Activated T-helper 17 cell treated with anti-CD3 and anti-CD28 coated beads, Interleukin-2, amount 50 U/mL, for 72 hours (primary cell): ENCODE measurements around the gene ATOH1. TPM values are rescaled to one million over a fixed set of nuclear protein-coding genes. Genes with fewer than 3 reads are reported as not detected.

Experiments
- ATAC-seq: fragments of 150-1000 bp; cut with Tn5 transposase; replicated peaks from 2 replicates; pipeline ENCODE4 v1.10.0; 2021; ENCODE audit warnings: mild to moderate bottlenecking, moderate library complexity
- H3K27ac Mint-ChIP-seq: one replicate; pipeline ENCODE4 v1.8.0; 2022; ENCODE audit warnings: mixed read lengths
- H3K27me3 Mint-ChIP-seq: one replicate; pipeline ENCODE4 v1.8.0; 2022; ENCODE audit warnings: mixed read lengths
- H3K36me3 Mint-ChIP-seq: one replicate; pipeline ENCODE4 v1.8.0; 2022; ENCODE audit warnings: low read depth, mild to moderate bottlenecking, mixed read lengths
- H3K4me1 Mint-ChIP-seq: one replicate; pipeline ENCODE4 v1.8.0; 2022; ENCODE audit warnings: mixed read lengths
- H3K4me3 Mint-ChIP-seq: one replicate; pipeline ENCODE4 v1.8.0; 2022; ENCODE audit warnings: mild to moderate bottlenecking, mixed read lengths
- H3K9me3 Mint-ChIP-seq: one replicate; pipeline ENCODE4 v1.8.0; 2022; ENCODE audit warnings: mixed read lengths
- total RNA-seq, 2 donors: library from RNA; stranded (reverse); gene quantifications; one replicate each; pipeline ENCODE4 v1.2.3, GENCODE V29; 2022

ATOH1 gene
- total RNA-seq, 2 donors from 2014 or later = not detected

DNA sequence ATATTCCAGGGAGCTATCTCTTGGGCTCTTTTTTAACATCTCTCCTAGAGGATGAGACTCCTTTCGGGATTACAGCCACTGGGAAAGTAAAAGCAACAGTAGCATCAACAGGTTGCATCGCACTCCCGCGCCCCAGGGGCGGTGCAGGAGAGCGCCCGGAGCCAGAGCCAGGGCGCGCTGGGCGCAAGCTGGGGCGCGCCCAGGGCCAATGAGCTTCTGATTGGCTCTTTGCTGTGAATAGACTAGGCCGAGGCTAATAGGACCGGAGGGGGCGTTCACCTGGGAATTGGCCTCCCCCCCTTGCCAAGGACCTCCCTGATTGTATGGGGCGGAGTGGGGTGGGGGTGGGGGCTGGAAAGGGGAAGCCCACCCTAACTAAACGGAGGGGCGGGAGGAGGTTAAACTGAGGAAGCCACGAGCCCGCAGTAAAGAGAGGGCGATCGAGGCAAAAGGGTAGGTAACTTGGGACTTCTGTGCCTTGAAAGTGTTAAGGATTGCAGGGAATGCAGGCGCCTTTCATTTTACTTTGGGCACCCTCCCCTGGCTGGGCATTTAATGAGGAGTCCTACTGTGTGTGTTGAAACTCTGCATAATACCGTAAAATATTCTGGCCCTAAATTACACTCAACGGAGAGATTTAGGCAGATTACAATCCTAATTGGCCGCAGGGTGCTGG lies 1.1 kb upstream of the ATOH1 start:
- ATAC-seq = no peak
- peak overlapping the region; percentile 67 for H3K4me3 Mint-ChIP-seq
- H3K27ac Mint-ChIP-seq = no peak overlapping the region
- H3K4me1 Mint-ChIP-seq = no peaks in the 10 kb centered on the region
- H3K36me3 Mint-ChIP-seq = peaks cover 4% of the 10 kb centered on the region
- H3K27me3 Mint-ChIP-seq = peaks cover 53% of the 10 kb centered on the region
- H3K9me3 Mint-ChIP-seq = no peaks in the 10 kb centered on the region

DNA sequence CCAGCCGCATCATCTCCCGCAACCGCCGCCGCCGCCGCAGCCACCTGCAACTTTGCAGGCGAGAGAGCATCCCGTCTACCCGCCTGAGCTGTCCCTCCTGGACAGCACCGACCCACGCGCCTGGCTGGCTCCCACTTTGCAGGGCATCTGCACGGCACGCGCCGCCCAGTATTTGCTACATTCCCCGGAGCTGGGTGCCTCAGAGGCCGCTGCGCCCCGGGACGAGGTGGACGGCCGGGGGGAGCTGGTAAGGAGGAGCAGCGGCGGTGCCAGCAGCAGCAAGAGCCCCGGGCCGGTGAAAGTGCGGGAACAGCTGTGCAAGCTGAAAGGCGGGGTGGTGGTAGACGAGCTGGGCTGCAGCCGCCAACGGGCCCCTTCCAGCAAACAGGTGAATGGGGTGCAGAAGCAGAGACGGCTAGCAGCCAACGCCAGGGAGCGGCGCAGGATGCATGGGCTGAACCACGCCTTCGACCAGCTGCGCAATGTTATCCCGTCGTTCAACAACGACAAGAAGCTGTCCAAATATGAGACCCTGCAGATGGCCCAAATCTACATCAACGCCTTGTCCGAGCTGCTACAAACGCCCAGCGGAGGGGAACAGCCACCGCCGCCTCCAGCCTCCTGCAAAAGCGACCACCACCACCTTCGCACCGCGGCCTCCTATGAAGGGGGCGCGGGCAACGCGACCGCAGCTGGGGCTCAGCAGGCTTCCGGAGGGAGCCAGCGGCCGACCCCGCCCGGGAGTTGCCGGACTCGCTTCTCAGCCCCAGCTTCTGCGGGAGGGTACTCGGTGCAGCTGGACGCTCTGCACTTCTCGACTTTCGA lies 654 bp downstream of the ATOH1 start:
- peaks cover 67% of the 10 kb centered on the region for H3K27me3 Mint-ChIP-seq
- H3K4me1 Mint-ChIP-seq = no peaks in the 10 kb centered on the region
- H3K9me3 Mint-ChIP-seq = no peaks in the 10 kb centered on the region
- peaks cover 4% of the 10 kb centered on the region for H3K36me3 Mint-ChIP-seq
- peak overlapping the region; percentile 67 for H3K4me3 Mint-ChIP-seq
- no peak for ATAC-seq
- no peak overlapping the region for H3K27ac Mint-ChIP-seq

DNA sequence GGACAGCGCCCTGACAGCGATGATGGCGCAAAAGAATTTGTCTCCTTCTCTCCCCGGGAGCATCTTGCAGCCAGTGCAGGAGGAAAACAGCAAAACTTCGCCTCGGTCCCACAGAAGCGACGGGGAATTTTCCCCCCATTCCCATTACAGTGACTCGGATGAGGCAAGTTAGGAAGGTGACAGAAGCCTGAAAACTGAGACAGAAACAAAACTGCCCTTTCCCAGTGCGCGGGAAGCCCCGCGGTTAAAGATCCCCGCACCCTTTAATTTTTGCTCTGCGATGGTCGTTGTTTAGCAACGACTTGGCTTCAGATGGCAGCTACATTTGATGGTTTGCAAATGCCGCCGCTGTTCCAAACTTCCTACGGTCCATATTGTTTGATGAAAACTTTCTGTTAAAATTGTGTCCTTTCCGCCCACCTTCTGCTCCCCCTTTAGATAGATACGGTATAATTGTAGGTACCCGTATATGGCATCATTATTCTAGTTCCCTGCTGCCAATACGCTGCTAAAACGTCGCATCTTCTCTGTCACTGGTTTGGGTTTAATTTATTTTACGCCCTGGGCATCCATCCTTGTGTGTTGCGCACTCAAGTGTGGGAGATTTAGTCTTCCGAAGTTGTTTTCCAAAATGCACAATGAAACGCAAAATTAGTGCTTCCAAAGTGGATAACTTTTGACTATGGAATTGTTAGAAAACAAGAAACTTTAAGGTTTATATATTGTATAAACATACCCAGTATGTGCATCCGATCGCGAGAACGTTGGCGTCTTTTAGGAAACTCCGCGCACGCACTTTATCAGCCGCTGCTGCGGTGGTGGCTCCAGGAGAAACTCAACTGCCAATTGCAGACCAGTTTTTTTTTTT lies 1.5 kb downstream of the ATOH1 start:
- Mint-ChIP-seq H3K27ac (no peak overlapping the region), H3K4me1 (no peaks in the 10 kb centered on the region), H3K27me3 (peaks cover 68% of the 10 kb centered on the region), H3K36me3 (peaks cover 4% of the 10 kb centered on the region), H3K9me3 (no peaks in the 10 kb centered on the region), H3K4me3 (no peak overlapping the region)
- no peak for ATAC-seq

DNA sequence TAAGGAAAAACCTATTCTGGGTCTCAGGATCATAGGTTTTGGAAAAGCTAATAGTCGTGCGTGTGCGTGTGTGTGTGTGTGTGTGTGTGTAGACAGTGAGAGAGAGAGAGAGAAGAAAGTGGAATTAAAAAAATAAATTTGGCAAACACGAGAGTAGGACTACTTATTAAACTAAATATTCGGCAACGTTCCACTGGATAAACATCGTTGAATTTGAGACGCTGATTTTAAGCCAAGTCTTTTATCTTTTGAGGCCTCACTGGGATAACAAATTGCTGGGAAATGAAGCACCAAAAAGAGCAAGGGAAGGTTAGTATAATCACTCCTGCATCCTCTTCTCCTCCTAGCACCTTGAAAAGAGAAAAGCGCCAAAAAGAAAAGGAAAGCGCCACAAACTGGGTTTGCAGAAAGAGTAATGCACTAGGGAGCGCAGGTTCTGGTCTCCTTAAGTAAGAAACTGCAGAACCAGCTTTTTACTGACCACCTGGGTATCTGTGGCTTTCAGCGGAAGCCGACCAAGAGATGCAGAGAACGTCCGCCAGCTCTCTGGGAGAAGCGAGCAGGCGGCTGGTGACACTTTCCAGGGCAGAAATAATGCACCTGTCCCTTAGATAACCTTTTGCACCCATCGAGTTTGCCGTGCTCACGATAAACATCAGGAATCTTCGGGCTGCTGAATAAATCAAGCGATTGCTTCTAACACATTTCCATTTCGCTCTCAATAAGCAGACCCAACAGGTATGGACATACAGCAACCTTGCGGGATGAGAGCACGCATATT lies 3.4 kb downstream of the ATOH1 start:
- peaks cover 66% of the 10 kb centered on the region for H3K27me3 Mint-ChIP-seq
- H3K9me3 Mint-ChIP-seq = no peaks in the 10 kb centered on the region
- no peak overlapping the region for H3K27ac Mint-ChIP-seq
- H3K36me3 Mint-ChIP-seq = peaks cover 4% of the 10 kb centered on the region
- no peaks in the 10 kb centered on the region for H3K4me1 Mint-ChIP-seq
- no peak overlapping the region for H3K4me3 Mint-ChIP-seq
- no peak for ATAC-seq

DNA sequence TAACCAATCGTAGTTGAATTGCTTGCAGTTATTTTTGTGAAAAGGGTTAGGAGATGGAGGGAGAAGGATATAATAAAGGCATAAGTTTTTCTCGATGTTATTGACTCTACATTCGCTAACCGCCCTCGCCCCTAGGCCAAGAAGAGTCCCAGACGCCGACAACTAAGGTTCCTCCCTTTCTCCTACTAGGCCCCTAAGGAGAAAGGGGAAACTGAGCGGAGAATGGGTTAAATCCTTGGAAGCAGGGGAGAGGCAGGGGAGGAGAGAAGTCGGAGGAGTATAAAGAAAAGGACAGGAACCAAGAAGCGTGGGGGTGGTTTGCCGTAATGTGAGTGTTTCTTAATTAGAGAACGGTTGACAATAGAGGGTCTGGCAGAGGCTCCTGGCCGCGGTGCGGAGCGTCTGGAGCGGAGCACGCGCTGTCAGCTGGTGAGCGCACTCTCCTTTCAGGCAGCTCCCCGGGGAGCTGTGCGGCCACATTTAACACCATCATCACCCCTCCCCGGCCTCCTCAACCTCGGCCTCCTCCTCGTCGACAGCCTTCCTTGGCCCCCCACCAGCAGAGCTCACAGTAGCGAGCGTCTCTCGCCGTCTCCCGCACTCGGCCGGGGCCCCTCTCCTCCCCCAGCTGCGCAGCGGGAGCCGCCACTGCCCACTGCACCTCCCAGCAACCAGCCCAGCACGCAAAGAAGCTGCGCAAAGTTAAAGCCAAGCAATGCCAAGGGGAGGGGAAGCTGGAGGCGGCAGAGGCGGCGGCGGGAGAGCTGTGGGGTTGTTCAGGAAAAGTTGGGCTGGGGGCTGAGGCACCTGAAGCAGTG lies 5.9 kb downstream of the ATOH1 start:
- no peaks in the 10 kb centered on the region for H3K9me3 Mint-ChIP-seq
- H3K4me3 Mint-ChIP-seq = no peak overlapping the region
- no peaks in the 10 kb centered on the region for H3K4me1 Mint-ChIP-seq
- H3K36me3 Mint-ChIP-seq = no peaks in the 10 kb centered on the region
- H3K27ac Mint-ChIP-seq = no peak overlapping the region
- ATAC-seq = no peak
- H3K27me3 Mint-ChIP-seq = peaks cover 54% of the 10 kb centered on the region

DNA sequence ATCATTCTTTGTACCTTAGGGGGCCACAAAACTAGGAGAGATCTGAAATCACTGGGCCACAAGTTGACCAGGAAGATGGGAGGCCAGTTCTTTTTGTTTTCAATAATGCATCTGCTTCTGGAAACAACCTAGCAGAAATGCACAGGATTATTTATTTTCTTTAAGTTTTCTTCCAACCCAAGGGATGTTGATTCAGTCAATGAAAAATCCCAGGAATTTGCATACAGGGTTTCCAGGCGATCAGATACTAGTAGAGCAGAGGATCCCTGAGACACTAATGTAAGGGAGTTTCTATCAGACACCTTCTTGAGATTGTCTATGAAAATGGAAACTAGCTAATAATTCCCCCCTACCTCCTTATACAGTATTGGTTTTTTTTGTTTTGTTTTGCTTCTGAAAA lies 7.4 kb downstream of the ATOH1 start:
- no peak for ATAC-seq
- H3K27ac Mint-ChIP-seq = no peak overlapping the region
- H3K27me3 Mint-ChIP-seq = peaks cover 50% of the 10 kb centered on the region
- no peak overlapping the region for H3K4me3 Mint-ChIP-seq
- H3K36me3 Mint-ChIP-seq = no peaks in the 10 kb centered on the region
- H3K9me3 Mint-ChIP-seq = peaks cover under 1% of the 10 kb centered on the region
- H3K4me1 Mint-ChIP-seq = no peaks in the 10 kb centered on the region

DNA sequence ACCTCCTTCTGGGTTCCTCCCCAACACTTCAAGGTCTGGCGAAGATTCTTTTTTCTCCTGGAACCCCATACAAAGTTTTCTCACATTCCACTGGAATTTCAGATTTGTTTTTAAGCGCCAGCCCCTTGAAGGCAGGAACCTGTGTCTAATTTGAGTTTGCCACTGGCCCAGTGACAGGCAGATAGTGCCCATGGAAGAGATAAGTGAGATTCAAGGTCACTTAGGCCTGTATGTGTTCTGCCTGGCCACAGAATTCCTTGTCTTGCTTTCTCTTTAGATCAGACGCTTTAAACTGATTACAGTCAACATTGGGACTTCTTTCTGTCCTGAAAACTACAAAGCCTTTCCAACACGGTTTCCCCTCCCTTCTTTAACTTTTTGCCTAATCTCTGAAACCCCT lies 11.2 kb downstream of the ATOH1 start:
- no peaks in the 10 kb centered on the region for H3K4me1 Mint-ChIP-seq
- peaks cover 3% of the 10 kb centered on the region for H3K9me3 Mint-ChIP-seq
- H3K27ac Mint-ChIP-seq = no peak overlapping the region
- peaks cover 25% of the 10 kb centered on the region for H3K27me3 Mint-ChIP-seq
- no peak for ATAC-seq
- H3K4me3 Mint-ChIP-seq = no peak overlapping the region
- H3K36me3 Mint-ChIP-seq = no peaks in the 10 kb centered on the region

DNA sequence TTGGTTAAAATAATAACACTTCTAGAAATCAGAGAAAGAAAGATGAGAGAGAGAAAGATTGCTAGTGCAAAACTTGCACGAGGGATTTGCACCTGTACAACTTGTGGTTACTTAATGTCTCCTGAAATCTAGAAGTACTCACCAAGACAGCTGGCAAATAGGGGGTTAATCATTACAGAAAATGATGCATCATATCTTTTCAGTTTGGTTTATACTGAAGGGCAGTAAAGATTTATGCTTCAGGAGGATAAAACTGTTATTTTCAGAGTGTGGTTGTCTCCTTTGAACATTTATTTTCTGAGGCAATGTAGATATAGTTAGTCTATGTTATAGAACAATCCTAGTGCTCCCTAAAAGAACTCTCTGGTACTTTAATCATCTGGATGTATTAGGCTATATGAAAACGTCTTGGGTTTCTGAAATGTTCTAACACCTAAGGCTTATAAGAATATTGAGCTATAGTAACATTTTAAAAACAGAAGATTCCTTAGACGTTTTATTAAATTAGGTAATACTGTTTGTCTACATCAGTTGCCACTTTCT lies 13.3 kb downstream of the ATOH1 start:
- Mint-ChIP-seq H3K4me3 (no peak overlapping the region), H3K4me1 (no peaks in the 10 kb centered on the region), H3K27ac (no peak overlapping the region), H3K27me3 (peaks cover 14% of the 10 kb centered on the region), H3K36me3 (no peaks in the 10 kb centered on the region), H3K9me3 (peaks cover 7% of the 10 kb centered on the region)
- ATAC-seq = no peak

DNA sequence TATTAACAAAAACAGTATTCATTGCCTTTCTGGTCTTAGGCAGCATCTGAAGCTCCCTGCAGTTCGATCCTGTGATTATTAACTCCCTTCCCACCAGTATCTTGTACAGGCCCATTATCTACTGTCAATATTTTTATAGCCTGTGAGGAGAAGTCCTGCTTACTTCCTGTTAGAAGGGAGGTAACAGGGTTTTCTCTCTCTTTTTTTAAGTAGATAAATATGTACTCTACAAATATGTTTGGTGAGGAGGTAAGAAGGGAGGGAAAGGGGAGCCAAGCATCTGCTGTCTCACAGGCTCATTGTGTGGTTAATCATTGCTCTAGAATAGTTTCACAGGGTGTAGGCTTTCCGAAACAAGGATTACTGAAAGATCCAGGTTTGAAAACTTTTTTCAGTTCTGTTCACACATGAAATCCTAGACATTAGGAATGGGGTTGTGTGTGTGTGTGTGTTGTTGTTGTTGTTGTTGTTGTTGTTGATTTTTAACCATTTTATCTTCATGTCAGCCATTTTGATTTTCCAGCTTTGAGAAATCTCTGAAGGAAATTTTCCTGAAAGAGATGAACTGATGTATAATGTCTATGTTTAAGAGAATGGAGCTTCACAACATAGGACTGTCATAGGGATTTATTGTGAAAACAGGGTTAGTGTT lies 14.2 kb downstream of the ATOH1 start:
- Mint-ChIP-seq H3K27me3 (peaks cover 14% of the 10 kb centered on the region), H3K4me3 (no peak overlapping the region), H3K27ac (no peak overlapping the region), H3K4me1 (no peaks in the 10 kb centered on the region), H3K36me3 (no peaks in the 10 kb centered on the region), H3K9me3 (peaks cover 11% of the 10 kb centered on the region)
- no peak for ATAC-seq

DNA sequence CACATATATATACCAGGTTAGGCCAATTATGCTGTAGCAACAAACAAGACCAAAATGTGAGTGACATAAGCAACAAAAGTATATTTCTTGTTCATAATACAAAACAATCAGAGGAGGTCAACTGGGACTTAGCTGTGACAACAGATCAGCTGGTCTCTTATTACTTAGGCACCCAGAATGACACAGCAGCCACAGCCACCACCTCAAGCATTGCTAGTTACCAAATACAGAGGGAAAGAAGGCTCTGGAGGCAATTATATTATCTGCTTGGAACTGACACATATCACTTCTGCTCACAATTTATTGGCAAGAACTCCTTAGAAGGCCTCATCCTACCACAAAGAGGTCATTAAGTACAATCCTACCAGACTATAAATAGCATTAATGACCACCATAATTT lies 15.2 kb downstream of the ATOH1 start:
- Mint-ChIP-seq H3K27me3 (peaks cover 14% of the 10 kb centered on the region), H3K9me3 (peaks cover 11% of the 10 kb centered on the region), H3K27ac (no peak overlapping the region), H3K36me3 (no peaks in the 10 kb centered on the region), H3K4me1 (no peaks in the 10 kb centered on the region), H3K4me3 (no peak overlapping the region)
- no peak for ATAC-seq

DNA sequence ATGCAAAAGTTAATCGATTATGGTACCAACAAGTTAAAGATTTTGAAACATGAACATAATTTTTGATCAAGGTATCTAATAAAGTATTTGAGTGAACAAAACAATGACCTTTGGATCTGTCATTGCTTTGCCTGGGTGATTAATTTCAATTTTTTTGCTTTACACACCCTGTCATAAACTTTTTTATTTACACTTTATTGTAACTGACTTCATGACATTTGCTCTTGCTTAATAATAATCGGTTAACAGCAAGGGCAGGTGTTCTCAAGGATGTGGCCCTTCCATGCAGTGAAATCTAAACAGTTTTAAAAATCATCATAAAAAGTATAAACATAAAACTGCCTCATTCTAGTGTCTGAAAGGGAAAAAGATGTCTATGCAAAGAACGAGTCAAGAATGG lies 24.1 kb downstream of the ATOH1 start:
- H3K27me3 Mint-ChIP-seq = no peaks in the 10 kb centered on the region
- no peak for ATAC-seq
- no peak overlapping the region for H3K4me3 Mint-ChIP-seq
- H3K36me3 Mint-ChIP-seq = no peaks in the 10 kb centered on the region
- H3K9me3 Mint-ChIP-seq = no peaks in the 10 kb centered on the region
- H3K4me1 Mint-ChIP-seq = no peaks in the 10 kb centered on the region
- no peak overlapping the region for H3K27ac Mint-ChIP-seq

DNA sequence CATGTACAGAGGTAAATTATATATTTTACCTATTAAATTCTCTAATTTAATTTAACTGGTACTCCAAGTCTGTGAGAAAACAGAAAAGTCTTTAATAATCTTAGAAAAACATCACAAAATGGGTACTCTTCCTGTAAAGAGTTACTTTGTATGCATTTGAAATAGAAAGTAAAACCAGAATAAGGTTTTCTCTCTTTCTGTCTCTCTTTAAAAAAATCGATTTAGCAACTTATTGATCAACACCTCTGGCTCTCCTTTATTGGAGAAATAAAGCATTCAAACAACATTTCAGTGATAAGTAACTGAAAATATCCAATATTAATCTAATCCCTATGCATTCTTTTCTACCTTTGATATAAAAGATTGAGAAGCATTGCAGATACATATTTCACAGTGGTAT lies 27.4 kb downstream of the ATOH1 start:
- H3K4me3 Mint-ChIP-seq = no peak overlapping the region
- H3K36me3 Mint-ChIP-seq = no peaks in the 10 kb centered on the region
- H3K27ac Mint-ChIP-seq = no peak overlapping the region
- no peaks in the 10 kb centered on the region for H3K27me3 Mint-ChIP-seq
- no peaks in the 10 kb centered on the region for H3K4me1 Mint-ChIP-seq
- no peaks in the 10 kb centered on the region for H3K9me3 Mint-ChIP-seq
- no peak for ATAC-seq

DNA sequence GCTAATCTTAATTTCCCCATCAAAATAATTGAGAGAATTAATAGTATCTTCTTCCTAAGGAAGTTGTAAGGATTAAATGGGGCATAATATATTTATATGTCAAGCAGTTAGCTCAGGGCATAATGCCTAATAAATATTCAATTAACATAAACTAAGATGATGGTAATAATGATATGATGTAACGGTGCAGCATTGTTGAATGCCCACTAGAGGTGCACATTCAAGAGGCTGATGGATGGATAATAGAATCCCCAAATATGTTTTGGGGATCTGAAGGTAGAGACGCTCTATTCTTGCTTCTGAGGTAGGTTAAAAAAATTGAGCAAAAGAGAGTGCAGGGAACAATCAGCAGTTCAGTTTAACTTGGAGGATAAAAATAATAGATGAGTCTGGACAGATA lies 37.1 kb downstream of the ATOH1 start:
- Mint-ChIP-seq H3K9me3 (no peaks in the 10 kb centered on the region), H3K36me3 (no peaks in the 10 kb centered on the region), H3K4me3 (no peak overlapping the region), H3K27me3 (no peaks in the 10 kb centered on the region), H3K4me1 (no peaks in the 10 kb centered on the region), H3K27ac (no peak overlapping the region)
- ATAC-seq = no peak
